ENCODE measurements around the gene CHST3. TPM values are rescaled to one million over a fixed set of nuclear protein-coding genes. Genes with fewer than 3 reads are reported as not detected.

CHST3 gene
- total RNA-seq, 2 donors from 2014 or later, result 12.9 to 40.8 TPM

GRCh38 chr10:71959526-71959925 lies 4.7 kb upstream of the CHST3 start:
- Histone ChIP-seq H3K36me3 (ENCODE audit: control insufficient read depth, insufficient read depth, low read length) (no peaks in the 10 kb centered on the region), H3K9me3 (ENCODE audit: control insufficient read depth, low read length) (peaks cover 13% of the 10 kb centered on the region), H3K4me3 (ENCODE audit: low read length) (no peak overlapping the region), H3K27ac (ENCODE audit: low read depth, low read length) (no peak overlapping the region), H3K27me3 (ENCODE audit: control insufficient read depth, insufficient read depth, low read length, poor library complexity, severe bottlenecking) (peaks cover 6% of the 10 kb centered on the region), H3K4me1 (ENCODE audit: control insufficient read depth, insufficient read depth, low read length) (no peaks in the 10 kb centered on the region), H3K9ac (ENCODE audit: extremely low read depth, low read length, poor library complexity, severe bottlenecking) (no peak overlapping the region)
- DNase-seq, result no peak
- Mint-ChIP-seq H3K27me3 (ENCODE audit: insufficient read depth) (peaks cover 33% of the 10 kb centered on the region), H3K4me3 (no peak overlapping the region), H3K4me1 (no peaks in the 10 kb centered on the region), H3K27ac (no peak overlapping the region), H3K9me3 (peaks cover 17% of the 10 kb centered on the region), H3K36me3 (ENCODE audit: low read depth) (peaks cover 9% of the 10 kb centered on the region)
- TF ChIP-seq CTCF (conservative IDR thresholded peaks at IDR 0.05), result no peak
- 96 to 100% methylated on average over 3 of the region's 3 CpGs for WGBS, 2 experiments (ENCODE audit: insufficient coverage in 1 of 2, insufficient read length in 1 of 2)

- TF ChIP-seq CTCF (conservative IDR thresholded peaks at IDR 0.05), result no peak
- H3K9me3 Mint-ChIP-seq, result peaks cover 17% of the 10 kb centered on the region
Observed at GRCh38 chr10:71961831-71962230, 2.4 kb upstream of the CHST3 start.

GRCh38 chr10:71962901-71963300 lies 1.3 kb upstream of the CHST3 start:
- H3K4me3 Mint-ChIP-seq, result peak overlapping the region; percentile 76
- H3K9me3 Mint-ChIP-seq, result peaks cover 17% of the 10 kb centered on the region
- Histone ChIP-seq H3K27ac (ENCODE audit: low read depth, low read length) (no peak overlapping the region), H3K36me3 (ENCODE audit: control insufficient read depth, insufficient read depth, low read length) (no peaks in the 10 kb centered on the region), H3K4me3 (ENCODE audit: low read length) (peak overlapping the region; percentile 84), H3K9ac (ENCODE audit: extremely low read depth, low read length, poor library complexity, severe bottlenecking) (no peak overlapping the region), H3K9me3 (ENCODE audit: control insufficient read depth, low read length) (no peaks in the 10 kb centered on the region), H3K4me1 (ENCODE audit: control insufficient read depth, insufficient read depth, low read length) (no peaks in the 10 kb centered on the region), H3K27me3 (ENCODE audit: control insufficient read depth, insufficient read depth, low read length, poor library complexity, severe bottlenecking) (peaks cover 6% of the 10 kb centered on the region)
- no peak for TF ChIP-seq CTCF (conservative IDR thresholded peaks at IDR 0.05)
- peaks cover 53% of the 10 kb centered on the region for H3K27me3 Mint-ChIP-seq (ENCODE audit: insufficient read depth)
- no peaks in the 10 kb centered on the region for H3K36me3 Mint-ChIP-seq (ENCODE audit: low read depth)
- no peak overlapping the region for H3K27ac Mint-ChIP-seq
- no peak for DNase-seq
- H3K4me1 Mint-ChIP-seq, result peaks cover 15% of the 10 kb centered on the region
- WGBS, 2 experiments (ENCODE audit: insufficient coverage in 1 of 2, insufficient read length in 1 of 2), result 83 to 94% methylated on average over 2 to 6 of the region's 6 CpGs

More at GRCh38 chr10:71961831-71962230, 2.4 kb upstream of the CHST3 start:
- Histone ChIP-seq H3K4me1 (ENCODE audit: control insufficient read depth, insufficient read depth, low read length) (no peaks in the 10 kb centered on the region), H3K9me3 (ENCODE audit: control insufficient read depth, low read length) (no peaks in the 10 kb centered on the region), H3K27me3 (ENCODE audit: control insufficient read depth, insufficient read depth, low read length, poor library complexity, severe bottlenecking) (peaks cover 6% of the 10 kb centered on the region), H3K27ac (ENCODE audit: low read depth, low read length) (no peak overlapping the region), H3K9ac (ENCODE audit: extremely low read depth, low read length, poor library complexity, severe bottlenecking) (no peak overlapping the region), H3K36me3 (ENCODE audit: control insufficient read depth, insufficient read depth, low read length) (no peaks in the 10 kb centered on the region), H3K4me3 (ENCODE audit: low read length) (no peak overlapping the region)
- H3K36me3 Mint-ChIP-seq (ENCODE audit: low read depth), result no peaks in the 10 kb centered on the region
- WGBS, 2 experiments (ENCODE audit: insufficient coverage in 1 of 2, insufficient read length in 1 of 2), result 84 to 89% methylated on average over 9 to 10 of the region's 10 CpGs
- DNase-seq, result no peak
- no peak overlapping the region for H3K4me3 Mint-ChIP-seq
- H3K4me1 Mint-ChIP-seq, result peaks cover 15% of the 10 kb centered on the region
- H3K27me3 Mint-ChIP-seq (ENCODE audit: insufficient read depth), result peaks cover 51% of the 10 kb centered on the region
- H3K27ac Mint-ChIP-seq, result no peak overlapping the region
